Activated naive CD8-positive, alpha-beta T cell treated with anti-CD3 and anti-CD28 coated beads for 36 hours (primary cell): ENCODE data around the gene TFPI. TPM values are rescaled to one million over a fixed set of nuclear protein-coding genes. Genes with fewer than 3 reads are reported as not detected.
"Not testable (repeated sequence)": the region's sequence is repeated elsewhere in the genome, so short reads cannot be mapped to it uniquely, and the experiment has no call there.

Experiments used
- DNase-seq: peaks from one replicate; pipeline ENCODE4 v3.0.0; 2021
- H3K27ac Mint-ChIP-seq: one replicate; pipeline ENCODE4 v1.8.0; 2022; ENCODE audit warnings: mild to moderate bottlenecking, moderate library complexity, mixed read lengths
- H3K27me3 Mint-ChIP-seq: one replicate; pipeline ENCODE4 v1.8.0; 2022; ENCODE audit warnings: mild to moderate bottlenecking, mixed read lengths
- H3K36me3 Mint-ChIP-seq: one replicate; pipeline ENCODE4 v1.8.0; 2021; ENCODE audit warnings: mild to moderate bottlenecking, mixed read lengths
- H3K4me1 Mint-ChIP-seq: one replicate; pipeline ENCODE4 v1.8.0; 2021; ENCODE audit warnings: mixed read lengths
- H3K4me3 Mint-ChIP-seq: one replicate; pipeline ENCODE4 v1.8.0; 2022; ENCODE audit warnings: mild to moderate bottlenecking, moderate library complexity, mixed read lengths
- H3K9me3 Mint-ChIP-seq: one replicate; pipeline ENCODE4 v1.8.0; 2022; ENCODE audit warnings: mixed read lengths
- total RNA-seq, 2 experiments: library from RNA; stranded (reverse); gene quantifications; one replicate each; pipeline ENCODE4 v1.2.3, GENCODE V29; 2021

The TFPI gene
- total RNA-seq, 2 experiments from 2014 or later = not detected

DNA sequence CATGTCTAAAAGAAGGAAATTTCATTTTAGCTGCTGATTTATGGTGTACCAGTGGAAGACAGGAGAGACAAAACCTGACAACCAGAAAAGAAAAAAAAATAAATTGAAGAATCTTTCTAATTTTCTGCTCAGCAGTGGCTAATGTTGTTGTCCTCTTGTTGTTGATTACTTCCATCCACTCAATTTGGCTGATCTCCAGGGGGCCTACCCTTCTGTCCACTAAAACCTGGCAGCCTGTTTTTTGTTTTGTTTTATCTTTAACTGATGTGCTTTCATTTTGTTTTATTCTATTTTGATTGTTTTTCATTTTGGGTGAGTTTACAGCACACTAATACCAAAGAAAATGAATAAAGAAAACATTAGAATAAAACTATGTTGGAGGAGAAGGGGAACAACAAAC is 27.4 kb downstream of the TFPI start:
- DNase-seq = no peak
- Mint-ChIP-seq H3K27ac (no peak overlapping the region), H3K4me3 (no peak overlapping the region), H3K36me3 (no peaks in the 10 kb centered on the region), H3K4me1 (no peaks in the 10 kb centered on the region), H3K9me3 (no peaks in the 10 kb centered on the region), H3K27me3 (peaks cover 5% of the 10 kb centered on the region)

DNA sequence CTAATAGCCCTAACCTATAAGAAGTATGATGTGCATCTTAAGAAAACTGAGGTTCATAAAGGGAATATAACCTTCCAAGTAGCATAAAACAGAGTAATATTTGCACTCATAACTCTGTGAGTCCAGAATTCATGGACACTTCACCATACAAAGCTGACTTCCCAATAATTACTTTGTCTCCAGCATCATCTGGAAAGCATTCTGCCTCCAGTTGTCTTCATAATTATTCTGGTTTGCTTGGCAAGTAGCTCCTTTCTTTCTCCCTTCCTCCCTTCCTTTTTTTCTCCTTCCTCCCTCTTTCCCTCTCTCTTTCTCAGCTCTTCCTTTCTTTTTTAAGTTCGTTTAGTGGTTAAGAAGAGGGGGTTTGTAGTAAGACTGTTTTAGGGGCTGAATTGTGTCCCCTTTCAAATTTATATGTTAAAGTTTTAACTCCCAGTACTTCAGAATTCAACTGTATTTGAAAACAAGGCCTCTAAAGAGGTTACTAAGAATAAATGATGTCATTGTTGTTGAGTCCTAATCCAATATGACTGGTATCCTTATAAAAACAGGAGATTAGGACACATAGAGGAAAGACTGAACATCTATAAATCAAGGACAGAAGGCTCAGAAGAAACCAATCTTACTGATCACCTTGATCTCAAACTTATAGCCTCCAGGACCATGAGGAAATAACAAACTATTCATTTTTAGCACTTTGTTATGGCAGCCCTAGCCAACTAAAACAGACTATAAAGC is 28.9 kb downstream of the TFPI start:
- Mint-ChIP-seq H3K27ac (no peak overlapping the region), H3K4me3 (no peak overlapping the region), H3K36me3 (no peaks in the 10 kb centered on the region), H3K27me3 (peaks cover 5% of the 10 kb centered on the region), H3K4me1 (no peaks in the 10 kb centered on the region), H3K9me3 (no peaks in the 10 kb centered on the region)
- DNase-seq = no peak

DNA sequence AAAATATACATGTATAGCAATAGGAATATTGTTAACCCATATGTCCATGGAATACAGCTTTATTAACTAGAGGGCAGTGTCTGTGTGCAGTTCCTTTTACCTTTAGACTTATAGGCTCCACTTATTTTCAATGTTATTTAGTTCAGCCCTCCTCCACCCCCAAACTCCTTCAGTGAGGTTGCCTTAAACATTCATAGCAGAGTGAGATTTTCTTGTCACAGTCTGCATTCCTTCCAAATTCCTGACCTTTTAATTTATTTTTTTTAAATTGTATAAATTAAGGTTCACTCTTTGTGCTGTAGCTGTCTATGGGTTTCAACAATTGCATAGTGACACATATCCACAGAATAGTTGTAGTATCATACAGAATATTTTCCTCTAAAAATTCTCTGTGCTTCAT is 30.9 kb downstream of the TFPI start:
- Mint-ChIP-seq H3K36me3 (no peaks in the 10 kb centered on the region), H3K27me3 (peaks cover 5% of the 10 kb centered on the region), H3K9me3 (peaks cover 2% of the 10 kb centered on the region), H3K4me3 (no peak overlapping the region), H3K4me1 (no peaks in the 10 kb centered on the region), H3K27ac (no peak overlapping the region)
- no peak for DNase-seq

DNA sequence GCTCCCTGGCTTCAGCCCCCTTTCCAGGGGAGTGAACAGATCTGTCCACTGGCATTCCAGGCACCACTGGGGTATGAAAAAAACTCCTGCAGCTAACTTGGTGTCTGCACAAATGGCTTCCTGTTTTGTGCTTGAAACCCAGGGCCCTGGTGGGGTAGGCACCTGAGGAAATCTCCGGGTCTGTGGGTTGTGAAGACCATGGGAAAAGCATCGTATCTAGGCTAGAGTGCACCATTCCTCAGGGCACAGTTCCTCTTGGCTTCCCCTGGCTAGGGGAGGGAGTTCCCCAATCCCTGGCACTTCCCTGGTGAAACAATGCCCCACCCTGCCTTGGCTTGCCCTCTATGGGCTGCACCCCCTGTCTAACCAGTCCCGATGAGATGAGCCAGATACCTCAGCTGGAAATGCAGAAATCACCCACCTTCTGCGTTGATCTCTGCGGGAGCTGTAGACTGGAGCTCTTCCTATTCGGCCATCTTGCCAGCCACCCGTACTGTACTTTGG is 34.1 kb downstream of the TFPI start:
- no peaks in the 10 kb centered on the region for H3K27me3 Mint-ChIP-seq
- H3K4me3 Mint-ChIP-seq = no peak overlapping the region
- no peak for DNase-seq
- H3K9me3 Mint-ChIP-seq = peaks cover 8% of the 10 kb centered on the region
- no peaks in the 10 kb centered on the region for H3K36me3 Mint-ChIP-seq
- no peak overlapping the region for H3K27ac Mint-ChIP-seq
- no peaks in the 10 kb centered on the region for H3K4me1 Mint-ChIP-seq

DNA sequence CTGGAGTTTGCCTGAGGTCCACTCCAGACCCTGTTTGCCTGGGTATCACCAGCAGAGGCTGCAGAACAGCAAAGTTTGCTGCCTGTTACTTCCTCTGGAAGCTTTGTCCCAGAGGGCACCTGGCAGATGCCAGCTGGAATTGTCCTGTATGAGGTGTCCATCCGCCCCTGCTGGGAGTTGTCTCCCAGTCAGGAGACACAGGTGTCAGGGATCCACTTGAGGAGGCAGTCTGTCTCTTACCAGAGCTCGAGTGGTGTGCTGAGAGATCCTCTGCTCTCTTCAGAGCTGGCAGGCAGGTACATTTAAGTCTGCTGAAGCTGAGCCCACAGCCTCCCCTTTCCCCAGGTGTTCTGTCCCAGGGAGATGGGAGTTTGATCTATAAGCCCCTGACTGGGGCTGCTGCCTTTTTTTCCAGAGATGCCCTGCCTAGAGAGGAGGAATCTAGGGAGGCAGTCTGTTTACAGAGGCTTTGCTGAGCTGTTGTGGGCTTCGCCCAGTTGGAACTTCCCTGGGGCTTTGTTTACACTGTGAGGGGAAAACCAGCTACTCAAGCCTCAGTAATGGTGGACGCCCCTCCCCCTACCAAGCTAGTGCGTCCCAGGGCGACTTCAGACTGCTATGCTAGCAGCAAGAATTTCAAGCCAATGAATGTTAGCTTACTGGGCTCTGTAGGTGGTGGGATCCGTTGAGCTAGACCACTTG is 34.7 kb downstream of the TFPI start:
- H3K4me1 Mint-ChIP-seq = no peaks in the 10 kb centered on the region
- H3K36me3 Mint-ChIP-seq = no peaks in the 10 kb centered on the region
- no peak overlapping the region for H3K4me3 Mint-ChIP-seq
- DNase-seq = no peak
- H3K9me3 Mint-ChIP-seq = peaks cover 8% of the 10 kb centered on the region
- no peaks in the 10 kb centered on the region for H3K27me3 Mint-ChIP-seq
- no peak overlapping the region for H3K27ac Mint-ChIP-seq

DNA sequence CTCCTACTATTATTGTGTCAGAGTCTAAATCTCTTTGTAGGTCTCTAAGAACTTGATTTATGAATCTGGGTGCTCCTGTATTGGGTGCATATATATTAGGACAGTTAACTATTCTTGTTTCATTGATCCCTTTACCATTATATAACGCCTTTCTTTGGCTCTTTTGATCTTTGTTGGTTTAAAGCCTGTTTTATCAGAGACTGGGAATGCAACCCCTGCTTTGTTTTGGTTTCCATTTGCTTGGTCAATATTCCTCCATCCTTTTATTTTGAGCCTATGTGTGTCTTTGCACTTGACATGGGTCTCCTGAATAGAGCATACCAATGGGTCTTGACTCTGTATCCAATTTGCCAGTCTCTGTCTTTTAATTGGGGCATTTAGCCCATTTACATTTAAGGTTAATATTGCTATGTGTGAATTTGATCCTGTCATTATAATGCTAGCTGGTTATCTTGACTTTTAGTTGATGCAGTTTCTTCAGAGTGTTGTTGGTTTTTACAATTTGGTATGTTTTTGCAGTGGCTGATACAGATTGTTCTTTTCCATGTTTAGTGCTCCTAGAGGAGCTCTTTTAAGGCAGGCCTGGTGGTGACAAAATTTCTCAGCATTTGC is 36.4 kb downstream of the TFPI start:
- not testable (repeated sequence) for H3K27me3 Mint-ChIP-seq, H3K27ac Mint-ChIP-seq, H3K9me3 Mint-ChIP-seq, H3K4me3 Mint-ChIP-seq, H3K4me1 Mint-ChIP-seq, H3K36me3 Mint-ChIP-seq, DNase-seq

DNA sequence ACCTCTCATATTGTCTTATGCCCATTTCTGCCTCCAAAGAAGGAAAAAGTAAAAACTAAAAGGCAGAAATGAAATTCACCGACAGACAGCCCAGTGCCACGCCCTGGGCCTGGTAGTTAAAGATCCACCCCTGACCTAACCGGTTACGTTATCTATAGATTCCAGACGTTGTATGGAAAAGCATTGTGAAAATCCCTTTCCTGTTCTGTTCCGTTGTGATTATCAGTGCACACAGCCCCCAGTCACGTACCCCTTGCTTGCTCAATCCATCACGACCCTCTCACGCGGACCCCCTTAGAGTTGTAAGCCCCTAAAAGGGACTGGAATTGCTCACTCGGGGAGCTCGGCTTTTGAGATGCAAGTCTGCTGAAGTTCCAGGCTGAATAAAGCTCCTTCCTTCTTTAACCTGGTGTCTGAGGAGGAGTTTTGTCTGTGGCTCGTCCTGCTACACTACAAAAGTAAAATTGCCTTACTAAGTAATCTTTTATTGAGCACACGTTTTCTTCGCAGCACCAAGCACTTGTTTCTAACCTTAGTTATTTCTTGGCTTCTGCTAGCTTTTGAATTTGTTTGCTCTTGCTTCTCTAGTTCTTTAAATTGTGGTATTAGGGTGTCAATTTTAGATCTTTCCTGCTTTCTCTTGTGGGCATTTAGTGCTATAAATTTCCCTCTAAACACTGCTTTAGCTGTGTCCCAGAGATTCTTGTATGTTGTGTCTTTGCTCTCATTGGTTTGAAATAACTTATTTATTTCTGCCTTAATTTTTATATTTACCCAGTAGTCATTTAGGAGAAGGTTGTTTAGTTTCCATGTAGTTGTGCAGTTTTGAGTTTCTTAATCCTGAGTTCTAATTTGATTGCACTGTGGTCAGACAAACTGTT is 37.4 kb downstream of the TFPI start:
- H3K27me3 Mint-ChIP-seq, H3K4me1 Mint-ChIP-seq, H3K27ac Mint-ChIP-seq, H3K9me3 Mint-ChIP-seq, H3K36me3 Mint-ChIP-seq, DNase-seq, H3K4me3 Mint-ChIP-seq: not testable (repeated sequence)

DNA sequence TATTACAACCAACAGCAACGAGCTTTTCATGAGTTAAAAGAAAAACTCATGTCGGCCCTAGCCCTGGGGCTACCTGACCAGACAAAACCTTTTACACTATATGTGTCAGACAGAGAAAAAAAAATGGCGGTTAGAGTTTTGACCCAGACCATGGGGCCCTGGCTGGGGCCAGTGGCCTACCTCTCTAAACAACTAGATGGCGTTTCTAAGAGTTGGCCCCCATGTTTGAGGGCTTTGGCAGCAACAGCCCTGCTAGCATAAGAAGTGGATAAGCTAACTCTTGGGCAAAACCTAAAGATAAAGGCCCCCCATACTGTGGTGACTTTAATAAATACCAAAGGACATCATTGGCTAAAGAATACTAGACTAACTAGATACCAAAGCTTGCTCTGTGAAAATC is 39.3 kb downstream of the TFPI start:
- no peak for DNase-seq
- Mint-ChIP-seq H3K4me3 (no peak overlapping the region), H3K4me1 (no peaks in the 10 kb centered on the region), H3K36me3 (no peaks in the 10 kb centered on the region), H3K27me3 (peaks cover 7% of the 10 kb centered on the region), H3K27ac (no peak overlapping the region), H3K9me3 (peaks cover 8% of the 10 kb centered on the region)

DNA sequence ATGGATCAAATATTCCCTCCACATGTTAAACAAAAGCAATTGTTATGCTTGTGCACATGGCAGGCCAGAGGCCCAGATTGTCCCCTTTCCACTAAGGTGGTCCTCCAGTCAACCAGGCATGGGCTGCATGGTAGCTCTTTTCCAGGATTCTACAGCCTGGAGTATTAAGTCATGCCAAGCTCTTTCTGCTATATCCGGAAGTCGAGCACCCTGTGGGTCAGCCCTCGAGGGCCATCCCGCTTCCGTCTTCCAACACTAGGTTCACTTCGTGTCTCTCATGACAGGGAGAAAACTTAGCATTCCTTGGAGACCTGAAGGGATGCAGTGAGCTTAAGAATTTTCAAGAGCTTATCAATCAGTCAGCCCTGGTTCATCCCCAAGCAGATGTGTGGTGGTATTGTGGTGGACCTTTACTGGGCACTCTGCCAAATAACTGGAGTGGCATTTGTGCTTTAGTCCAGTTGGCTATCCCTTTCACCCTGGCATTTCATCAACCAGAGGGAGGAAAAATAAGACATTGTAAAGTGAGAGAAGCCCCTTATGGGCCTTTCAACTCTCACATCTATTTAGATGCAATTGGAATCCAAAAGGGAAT is 39.9 kb downstream of the TFPI start:
- H3K27me3 Mint-ChIP-seq = peaks cover 13% of the 10 kb centered on the region
- DNase-seq, H3K4me3 Mint-ChIP-seq, H3K36me3 Mint-ChIP-seq, H3K27ac Mint-ChIP-seq, H3K9me3 Mint-ChIP-seq, H3K4me1 Mint-ChIP-seq: not testable (repeated sequence)

DNA sequence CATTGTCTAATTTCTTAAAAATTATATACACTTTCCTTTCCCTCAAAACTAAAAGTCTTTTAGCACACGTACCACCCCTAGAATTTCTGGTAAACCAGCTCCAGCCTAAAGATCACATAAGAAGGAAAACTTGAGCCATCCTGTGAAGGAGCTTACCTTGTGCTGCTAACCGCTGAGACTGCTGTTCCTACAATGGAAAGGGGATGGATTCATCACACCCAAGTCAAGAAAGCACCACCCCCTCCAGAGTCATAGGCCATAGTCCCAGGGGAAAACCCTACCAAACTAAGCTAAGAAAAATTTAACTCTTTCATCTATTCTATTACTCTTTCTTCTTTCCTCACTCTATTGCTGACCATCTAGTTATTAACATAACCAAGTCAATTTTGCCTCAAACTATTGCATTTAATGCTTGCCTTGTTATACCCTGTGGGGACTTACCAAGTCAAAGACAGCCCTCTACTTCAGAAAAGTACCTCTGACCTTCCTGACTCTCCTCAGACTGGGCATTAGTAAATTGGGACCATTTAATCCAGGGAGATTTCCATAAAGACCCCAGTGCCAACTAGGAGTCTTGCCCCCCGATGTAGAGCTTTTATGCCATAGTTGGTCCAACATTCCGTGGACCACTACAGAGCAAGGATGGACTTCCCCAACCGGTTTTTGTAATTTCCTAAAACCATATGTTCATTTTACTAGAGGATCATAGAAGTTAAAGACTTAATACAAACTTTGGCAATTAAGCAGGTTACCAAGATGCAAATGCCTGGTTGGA is 40.6 kb downstream of the TFPI start:
- not testable (repeated sequence) for H3K36me3 Mint-ChIP-seq

DNA sequence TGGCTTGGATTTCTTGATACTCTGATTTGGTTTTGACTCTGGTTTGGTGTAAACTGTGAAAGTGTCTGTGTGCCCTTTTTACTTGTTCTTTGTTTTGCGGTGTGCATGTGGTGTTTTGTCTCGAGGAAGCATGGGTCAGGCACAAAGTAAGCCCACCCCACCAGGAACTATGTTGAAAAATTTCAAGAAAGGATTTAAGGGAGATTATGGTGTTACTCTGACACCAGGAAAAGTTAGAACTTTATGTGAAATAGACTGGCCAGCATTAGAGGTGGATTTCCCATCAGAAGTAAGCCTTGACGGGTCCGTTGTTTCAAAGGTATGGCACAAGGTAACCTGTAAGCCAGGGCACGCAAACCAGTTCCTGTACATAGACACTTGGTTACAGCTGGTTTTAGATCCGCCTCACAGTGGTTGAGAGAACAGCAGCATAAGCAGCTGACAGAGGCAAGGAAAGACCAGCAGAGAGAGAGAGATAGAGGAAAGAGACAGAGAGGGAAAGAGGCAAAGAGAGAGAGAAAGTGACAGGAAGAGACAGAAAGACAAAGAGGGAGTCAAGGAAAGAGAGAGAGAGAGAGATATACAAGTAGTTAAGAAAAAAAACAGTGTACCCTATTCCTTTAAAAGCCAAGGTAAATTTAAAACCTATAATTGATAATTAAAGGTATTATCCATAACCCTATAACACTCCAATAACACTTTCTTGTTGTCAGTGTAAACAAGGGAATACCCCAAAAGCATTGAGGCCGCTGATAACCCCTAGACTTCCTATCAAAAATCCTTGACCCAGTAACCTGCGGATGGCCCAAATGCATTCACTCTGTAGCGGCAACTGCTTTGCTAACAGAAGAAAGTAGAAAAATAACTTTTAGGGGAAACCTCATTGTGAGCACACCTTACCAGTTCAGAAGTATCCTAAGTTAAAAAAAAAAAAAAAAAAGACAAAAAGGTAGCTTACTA is 42.6 kb downstream of the TFPI start:
- Mint-ChIP-seq H3K27ac (no peak overlapping the region), H3K9me3 (no peaks in the 10 kb centered on the region), H3K27me3 (peaks cover 13% of the 10 kb centered on the region)

More for the DNA sequence above, 40.6 kb downstream of the TFPI start:
- H3K27me3 Mint-ChIP-seq = peaks cover 13% of the 10 kb centered on the region
- H3K4me3 Mint-ChIP-seq, H3K4me1 Mint-ChIP-seq, DNase-seq, H3K9me3 Mint-ChIP-seq, H3K27ac Mint-ChIP-seq: not testable (repeated sequence)

DNA sequence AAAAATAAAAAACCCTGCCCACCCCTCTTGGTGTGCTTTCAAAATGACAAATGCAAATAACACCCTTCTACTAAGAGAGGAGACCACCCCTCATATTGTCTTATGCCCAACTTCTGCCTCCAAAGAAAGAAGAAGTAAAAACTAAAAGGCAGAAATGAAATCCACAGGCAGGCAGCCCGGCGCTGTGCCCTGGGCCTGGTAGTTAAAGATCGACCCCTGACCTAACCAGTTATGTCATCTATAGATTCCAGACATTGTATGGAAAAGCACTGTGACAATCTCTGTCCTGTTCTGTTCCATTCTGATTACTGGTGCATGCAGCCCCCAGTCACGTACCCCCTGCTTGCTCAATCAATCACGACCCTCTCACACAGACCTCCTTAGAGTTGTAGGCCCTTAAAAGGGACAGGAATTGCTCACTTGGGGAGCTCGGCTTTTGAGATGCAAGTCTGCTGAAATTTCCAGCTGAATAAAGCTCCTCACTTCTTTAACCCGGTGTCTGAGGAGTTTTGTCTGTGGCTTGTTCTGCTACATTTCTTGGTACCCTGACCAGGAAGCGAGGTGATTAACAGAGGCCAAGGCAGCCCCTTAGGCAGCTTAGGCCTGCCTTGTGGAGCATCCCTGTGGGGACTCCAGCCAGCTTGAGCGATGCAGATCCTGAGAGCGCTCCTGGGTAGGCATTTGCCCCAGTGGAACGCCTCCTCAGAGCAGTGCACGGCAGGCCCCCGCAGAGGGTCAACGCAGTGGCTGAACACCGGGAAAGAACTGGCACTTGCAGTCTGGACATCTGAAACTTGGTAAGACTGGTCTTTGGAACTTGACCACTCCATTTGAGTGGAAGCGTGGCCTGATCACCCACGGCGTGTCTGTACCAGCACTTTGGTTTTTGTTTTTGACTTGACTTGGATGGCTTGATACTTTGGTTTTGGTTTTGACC is 43.5 kb downstream of the TFPI start:
- H3K4me1 Mint-ChIP-seq, H3K27ac Mint-ChIP-seq, H3K36me3 Mint-ChIP-seq, H3K9me3 Mint-ChIP-seq, DNase-seq, H3K4me3 Mint-ChIP-seq: not testable (repeated sequence)
- H3K27me3 Mint-ChIP-seq = peaks cover 13% of the 10 kb centered on the region

More for the DNA sequence above, 42.6 kb downstream of the TFPI start:
- Mint-ChIP-seq H3K36me3 (no peaks in the 10 kb centered on the region), H3K4me3 (no peak overlapping the region), H3K4me1 (no peaks in the 10 kb centered on the region)
- no peak for DNase-seq
